Measurements from ENCODE around the gene USH1C.

Gene USH1C

DNA sequence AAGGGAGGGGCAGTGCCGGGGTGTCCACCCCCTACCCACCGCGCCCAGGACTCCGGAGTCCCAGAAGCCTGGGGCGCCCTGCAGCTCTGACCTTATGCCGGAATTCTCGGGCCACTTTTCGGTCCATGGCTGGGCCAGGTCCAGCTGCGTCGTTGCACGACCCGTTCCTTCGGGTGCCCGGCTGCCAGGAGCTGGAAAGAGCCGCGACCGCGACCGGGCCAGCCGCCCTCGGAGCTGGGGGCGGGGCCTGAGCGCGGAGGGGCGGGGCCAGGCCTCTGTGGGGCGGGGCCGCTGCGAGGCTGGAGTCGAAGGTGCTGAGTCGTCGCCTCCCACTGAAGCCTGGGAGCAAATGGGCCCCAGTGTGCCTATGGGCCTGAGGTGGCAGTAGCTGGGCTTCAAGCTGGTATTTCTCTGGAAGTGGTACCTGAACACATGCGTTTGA is at the start of gene USH1C:
USH1C (minus strand) TSS at position 236 of the 442 bp plus-strand sequence; CDS start at position 127, 109 bp downstream.
- DNase-seq (ENCODE audit: low read depth in 2 of 2): no peak

DNA sequence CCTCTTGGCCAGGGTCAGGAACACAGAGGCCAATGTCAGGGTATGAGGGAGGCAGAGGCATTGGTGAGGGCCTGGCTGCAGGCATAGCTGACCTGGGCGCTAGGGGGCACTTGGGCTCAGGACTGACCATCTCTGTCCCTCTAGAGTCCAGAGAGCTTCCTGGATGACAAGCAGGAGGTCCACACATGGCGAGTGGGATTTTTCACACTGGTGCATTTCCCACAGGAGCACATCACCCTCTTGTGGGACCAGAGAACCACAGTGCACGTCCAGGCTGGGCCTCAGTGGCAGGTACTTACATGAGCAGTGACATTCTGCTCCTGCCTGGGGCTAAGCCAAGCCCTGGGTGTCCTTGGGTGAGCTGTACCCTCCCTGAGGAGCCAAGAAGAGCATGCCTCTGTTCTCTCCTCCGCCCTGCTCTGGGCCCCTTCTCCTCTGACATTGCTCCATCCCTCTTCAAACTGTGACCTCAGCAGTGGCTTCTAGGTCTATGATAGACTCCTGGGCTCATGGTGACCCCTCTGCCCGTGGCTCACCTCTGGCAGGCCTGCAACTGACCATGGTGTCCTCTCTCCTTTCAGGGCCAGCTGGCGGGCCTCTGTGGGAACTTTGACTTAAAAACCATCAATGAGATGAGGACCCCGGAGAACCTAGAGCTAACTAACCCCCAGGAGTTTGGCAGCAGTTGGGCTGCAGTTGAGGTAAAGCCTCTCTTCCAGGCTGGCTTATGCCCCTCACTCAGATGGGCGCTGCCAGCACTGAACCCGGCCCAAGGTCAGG is 49.4 kb upstream of the USH1C start:
- DNase-seq (ENCODE audit: low read depth in 2 of 2): no peak

DNA sequence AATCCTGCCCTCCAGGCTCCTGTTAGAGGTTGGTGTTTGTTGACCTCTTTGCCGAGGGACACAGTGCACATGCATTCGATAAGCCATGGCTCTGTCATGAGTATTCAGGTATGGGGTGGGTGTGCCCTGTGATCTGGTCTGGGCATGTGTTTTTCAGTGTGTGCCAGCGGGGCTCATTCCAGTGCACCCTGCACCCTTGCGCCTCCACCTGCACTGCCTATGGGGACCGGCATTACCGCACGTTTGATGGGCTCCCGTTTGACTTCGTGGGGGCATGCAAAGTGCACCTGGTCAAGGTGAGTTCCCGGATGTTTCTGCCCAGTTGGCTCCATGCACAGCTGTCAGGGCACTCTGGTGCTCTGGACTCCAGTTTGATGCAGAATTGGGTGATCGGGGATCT is 47.1 kb upstream of the USH1C start:
- DNase-seq (ENCODE audit: low read depth in 2 of 2): no peak

DNA sequence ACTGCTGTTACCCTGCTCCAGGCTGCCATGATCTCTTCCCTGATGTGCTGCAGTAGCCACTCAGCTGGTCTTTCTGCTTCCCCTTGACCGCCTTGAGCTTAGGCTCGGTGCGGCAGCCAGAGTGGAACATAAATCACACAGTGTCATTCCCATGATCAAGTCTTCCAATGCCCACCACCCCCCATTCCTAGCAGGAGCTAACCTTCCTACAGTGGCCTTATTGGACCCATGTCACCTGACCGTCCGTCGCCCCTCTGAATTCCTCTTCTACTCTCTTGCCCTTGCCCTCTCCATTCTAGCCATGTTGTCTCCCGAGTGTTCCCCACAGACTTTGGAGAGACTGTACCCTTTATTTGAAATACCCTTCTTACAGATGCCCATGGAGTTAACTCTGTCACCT is 46.2 kb upstream of the USH1C start:
- DNase-seq (ENCODE audit: low read depth in 2 of 2): no peak

DNA sequence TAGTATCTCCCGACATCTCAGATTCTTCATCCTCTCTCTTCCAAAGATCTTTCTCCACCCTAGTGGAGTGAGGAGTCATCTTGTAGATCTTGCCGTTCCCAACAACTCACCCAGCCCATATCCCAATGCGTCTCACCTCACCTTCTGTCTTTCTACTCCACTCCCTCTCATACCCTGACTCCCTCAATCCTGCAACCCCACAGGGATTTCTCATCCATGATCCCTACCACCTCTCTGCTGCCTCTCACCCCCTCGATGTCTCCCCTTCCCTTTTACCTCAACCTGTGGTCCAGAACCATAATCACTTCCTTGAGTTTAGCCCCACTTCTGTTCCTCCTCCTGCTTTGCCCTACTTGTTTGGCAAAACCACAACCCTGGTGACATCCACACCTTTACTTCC is 44.5 kb upstream of the USH1C start:
- no peak for DNase-seq (ENCODE audit: low read depth in 2 of 2)

DNA sequence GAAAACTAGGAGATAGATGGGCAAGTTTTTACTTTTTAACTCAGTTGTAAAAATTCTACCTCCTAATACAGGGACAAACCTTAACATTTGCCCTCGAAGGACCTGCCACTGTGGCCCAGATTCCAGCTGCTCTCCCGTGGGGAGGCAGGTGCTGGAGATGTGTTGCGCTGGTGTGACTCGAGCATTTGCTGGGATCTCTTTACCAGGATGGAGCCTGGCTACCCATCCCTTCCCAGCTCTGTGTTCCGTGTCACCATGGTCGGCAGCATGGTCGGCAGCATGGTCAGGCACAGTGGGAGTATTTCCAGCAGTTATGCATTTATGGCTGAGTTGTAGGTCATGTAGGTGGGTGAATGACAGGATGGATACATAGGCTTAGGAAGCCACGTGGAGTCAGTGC is 44.0 kb upstream of the USH1C start:
- no peak for DNase-seq (ENCODE audit: low read depth in 2 of 2)

DNA sequence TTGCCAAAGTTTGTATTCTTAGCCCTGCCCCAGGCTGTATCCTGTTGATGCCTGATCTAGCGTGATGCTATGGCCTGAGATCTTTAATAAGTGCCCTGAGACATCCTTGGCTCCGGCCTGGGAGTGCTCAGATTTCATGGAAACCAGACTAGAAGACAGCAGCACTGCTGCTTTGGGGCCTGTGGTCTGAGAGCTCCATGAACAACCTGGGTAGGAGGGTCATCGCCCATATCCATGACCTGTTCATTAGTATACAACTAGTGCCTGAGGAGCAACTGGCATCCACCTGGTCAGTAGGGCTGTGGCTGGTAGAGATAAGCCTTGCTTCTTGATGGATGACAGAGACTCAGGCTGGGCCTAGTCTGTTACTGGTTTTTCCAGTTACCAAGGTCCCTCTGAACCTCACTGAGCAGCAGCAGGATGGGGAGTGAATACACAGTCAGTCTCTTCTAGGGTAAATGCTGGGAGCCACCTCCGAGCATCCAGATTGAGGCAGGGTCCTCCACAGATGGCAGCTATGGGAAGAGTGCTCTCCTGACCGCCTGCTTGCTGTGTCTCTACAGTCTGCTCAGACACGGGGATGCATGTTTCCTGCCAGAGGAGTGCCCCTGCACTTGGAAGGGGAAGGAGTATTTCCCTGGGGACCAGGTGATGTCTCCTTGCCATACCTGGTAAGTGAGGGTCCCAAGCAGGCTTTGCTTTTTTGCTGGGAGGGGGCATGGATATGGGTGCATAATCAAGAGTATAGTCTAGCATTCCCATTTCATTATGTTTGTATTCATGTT is 41.9 kb upstream of the USH1C start:
- DNase-seq (ENCODE audit: low read depth in 2 of 2): no peak

DNA sequence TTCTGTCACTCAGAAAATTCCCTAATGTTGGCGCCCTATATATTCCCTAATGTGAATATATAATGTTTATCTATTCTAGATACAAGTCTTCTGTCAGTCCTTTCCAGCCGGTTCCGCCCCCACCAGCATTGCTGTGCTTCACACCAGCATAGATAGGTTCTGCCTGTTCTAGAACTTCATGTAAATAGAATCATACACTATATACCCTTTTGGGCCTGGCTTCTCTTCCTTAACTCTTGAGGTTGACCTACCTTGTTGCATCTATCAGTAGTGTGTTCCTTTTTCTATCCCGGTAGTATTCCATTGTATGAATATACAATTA is 37.5 kb upstream of the USH1C start:
- DNase-seq (ENCODE audit: low read depth in 2 of 2): no peak

DNA sequence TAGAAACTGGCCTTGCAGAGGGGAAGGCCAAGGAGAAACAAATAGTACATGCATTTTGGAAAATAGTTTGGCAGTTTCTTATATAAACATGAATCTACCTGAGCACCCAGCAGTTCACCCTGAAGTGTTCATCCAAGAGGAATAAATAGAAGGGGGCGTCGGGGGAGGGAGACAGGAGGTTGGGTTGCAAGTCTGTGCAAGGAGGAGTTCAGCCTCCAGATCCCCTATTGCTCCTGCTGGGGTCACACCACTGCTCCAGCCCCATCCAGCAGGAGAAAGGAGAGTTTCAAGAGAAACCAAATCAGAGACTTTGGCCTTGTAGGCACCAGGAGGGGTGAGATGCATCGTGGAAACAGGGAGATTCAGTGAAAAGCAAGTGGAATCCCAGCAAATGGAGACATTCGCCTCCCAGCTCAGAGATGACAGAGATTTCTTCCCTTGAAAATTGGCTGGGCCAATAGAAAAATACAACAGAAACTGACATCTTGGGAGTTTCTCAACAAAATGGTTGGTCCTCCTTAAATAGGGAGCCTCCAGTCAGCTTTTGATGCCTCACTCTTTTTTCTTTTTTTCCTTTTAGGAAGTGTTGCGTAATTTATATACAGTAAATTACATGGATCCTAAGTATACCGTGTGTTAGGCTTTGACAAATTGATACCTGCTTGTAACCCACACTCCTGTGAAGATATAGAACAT is 37.0 kb upstream of the USH1C start:
- DNase-seq (ENCODE audit: low read depth in 2 of 2): no peak

DNA sequence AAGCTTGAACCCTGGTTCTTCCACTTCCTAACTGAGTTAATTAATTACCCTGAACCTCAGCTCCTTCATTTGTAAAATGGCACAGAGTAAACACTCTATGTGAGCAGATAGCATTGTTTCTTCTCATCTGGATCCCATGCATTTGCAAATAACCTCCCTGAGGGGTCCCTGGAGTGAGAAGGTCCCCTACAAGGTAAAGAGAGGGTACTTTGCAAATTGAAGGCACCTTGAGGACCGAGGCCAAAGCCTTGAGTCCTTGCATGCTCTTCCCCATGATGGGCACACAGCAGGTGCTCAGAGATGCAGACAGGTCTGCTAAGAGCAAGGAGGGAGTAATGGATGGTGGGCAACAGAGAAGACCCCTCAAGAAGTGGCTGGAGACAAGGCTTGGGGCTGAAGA is 36.1 kb upstream of the USH1C start:
- no peak for DNase-seq (ENCODE audit: low read depth in 2 of 2)

DNA sequence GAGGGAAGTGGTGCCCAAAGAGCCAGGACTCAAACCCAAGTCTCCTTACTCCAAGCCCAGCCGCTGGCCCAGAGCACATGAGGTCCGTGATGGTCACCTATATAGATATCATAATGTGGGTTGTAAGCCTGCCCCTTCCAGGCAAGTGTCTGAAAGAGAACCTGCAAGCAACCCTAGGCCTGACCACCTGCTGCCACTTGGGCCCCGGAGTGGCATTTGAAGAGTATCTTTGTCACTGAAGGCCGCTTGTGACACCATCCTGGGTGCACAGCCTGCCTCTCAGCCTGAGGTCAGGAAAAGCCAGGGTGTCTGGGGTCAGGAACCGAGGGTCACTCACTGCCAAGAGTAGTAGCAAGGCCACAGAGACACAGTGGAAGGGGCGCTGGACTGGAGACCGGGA is 35.2 kb upstream of the USH1C start:
- no peak for DNase-seq (ENCODE audit: low read depth in 2 of 2)

DNA sequence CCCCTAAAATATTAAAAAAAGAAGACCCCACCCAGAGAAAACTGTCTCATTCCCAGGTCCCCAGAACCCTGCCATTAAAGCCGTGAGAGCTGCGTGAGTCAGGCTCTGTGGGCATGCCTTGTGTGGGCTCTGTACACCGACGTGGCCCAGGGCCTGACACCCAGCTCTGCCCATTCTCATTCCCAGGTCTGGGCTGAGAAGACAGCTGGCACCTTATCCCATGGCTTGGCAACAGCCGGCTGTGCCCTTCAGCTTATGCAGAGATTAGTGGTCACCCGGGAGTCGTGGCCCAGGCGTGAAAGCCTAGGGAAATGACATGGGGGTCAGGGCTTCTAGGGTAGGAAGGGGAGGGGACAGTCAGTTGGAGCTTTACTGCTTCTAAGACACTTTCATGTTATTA is 34.7 kb upstream of the USH1C start:
- DNase-seq (ENCODE audit: low read depth in 2 of 2): no peak

DNA sequence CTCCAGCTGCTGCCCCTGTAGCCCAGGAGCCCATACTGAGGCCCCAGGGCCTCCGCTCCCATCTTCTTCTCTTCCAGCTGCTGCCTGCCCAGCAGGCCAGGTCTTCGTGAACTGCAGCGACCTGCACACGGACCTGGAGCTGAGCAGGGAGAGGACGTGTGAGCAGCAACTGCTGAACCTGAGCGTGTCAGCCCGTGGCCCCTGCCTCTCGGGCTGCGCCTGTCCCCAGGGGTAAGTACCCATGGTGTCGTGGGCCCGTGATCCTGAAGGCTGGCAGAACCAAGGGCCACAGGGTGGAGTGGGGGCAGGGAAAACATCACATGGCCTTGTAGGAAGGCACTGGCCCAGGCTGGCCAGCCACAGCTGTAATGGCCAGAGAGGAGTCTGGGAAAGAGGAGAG is 34.1 kb upstream of the USH1C start:
- no peak for DNase-seq (ENCODE audit: low read depth in 2 of 2)

DNA sequence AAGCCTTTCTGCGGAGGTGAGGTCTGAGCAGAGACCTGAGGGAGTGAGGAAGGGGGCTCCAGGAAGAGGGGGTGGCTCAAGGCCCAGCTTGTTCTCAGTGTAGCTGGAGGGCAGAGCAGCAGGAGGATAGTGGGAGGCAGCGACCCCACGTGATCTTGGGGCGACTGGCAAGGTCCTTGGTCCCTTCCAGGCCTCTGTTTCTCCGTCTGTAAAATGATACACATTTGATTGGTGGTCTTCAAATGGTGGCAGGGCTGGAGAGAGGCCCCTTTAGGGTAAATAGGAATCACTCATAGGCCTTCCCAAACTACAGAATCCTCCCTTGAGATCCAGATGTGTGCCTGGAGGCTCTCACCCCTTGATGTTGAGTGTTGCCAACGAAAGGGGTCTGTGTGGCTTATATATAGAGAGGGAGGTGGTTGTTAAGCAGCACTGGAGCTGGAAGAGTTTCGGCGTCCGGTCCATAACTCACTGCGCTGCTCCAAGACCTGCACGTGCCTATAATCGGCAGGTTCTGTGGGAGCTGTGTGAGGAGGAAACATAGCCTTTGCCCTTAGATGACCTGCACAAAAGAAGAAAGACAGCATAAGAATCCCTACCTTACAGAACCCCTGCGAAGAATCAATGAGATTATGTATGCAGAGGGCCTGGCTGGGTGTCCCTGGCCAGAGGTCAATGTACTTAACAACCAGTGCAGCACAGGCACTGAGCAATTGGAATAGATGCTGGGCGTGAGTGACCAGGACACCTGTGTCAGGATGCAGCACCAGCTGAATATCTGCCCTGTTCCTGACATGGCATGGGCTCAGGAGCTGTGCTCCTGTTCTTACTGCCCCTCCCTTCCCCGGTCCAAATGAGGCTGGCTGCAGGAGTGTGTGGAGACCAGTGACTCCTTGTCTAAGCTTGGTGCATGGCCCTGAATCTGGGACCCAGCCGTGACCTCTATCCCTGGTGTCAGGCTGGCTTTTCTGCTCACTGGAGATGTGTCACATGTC is 31.5 kb upstream of the USH1C start:
- DNase-seq (ENCODE audit: low read depth in 2 of 2): no peak

DNA sequence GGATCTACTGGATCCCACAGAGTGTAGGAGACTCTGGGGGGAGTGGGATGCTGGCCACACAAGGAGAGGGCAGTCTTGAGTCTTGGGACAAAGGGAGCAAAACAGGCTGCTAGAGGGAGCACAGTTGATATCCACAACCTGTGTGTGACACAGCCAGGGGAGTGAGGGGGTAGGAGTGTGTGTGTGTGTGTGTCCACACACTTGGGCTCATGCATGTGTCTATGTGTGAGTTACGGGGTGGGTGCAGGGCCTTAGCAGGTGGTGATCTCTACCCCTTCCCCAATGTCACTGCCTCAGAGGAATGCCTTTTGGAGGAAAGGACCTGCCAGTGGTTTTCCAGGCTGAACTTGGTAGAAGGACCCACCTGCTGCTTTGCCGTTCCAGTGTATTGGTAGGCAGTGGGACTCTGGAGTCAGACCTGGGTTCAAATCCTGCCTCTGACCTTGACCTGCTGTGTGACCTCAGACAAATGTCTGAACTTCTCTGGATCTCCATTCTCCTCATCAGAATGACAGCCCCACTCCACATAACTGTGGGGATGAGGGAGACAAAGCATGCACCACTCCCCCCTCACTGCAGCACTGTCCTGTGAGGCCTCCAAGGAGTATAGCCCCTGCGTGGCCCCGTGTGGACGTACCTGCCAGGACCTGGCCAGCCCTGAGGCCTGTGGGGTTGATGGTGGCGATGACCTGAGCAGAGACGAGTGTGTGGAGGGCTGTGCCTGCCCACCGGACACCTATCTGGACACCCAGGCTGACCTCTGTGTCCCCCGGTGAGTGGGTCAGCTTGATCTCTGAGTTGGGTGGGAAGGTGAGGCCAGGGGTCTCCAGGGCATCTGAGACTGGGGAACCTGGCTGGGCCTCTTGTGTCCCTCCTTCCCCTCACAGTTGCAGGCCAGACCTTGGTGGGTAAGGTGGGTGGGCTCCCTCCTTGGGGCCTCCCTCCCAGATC is 30.2 kb upstream of the USH1C start:
- DNase-seq (ENCODE audit: low read depth in 2 of 2): no peak

DNA sequence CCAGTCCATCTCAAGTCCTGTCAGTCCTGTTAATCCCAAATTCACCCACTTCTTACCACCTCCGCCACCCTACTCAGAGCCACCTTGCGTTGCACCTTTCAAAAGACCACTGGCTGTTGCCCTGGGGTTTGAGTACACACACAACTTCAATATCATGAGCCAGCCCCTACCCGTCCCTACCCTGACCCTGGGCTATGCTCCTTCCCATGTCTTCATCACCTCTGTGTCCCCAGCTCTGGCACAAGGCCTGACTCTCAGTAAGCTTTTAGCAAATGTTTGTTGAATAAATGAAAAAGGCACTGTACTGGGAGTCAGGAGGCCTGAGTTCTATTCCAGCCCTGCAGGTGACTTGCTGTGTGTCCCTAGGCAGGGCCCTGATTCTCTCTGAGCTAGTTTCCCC is 29.3 kb upstream of the USH1C start:
- no peak for DNase-seq (ENCODE audit: low read depth in 2 of 2)

DNA sequence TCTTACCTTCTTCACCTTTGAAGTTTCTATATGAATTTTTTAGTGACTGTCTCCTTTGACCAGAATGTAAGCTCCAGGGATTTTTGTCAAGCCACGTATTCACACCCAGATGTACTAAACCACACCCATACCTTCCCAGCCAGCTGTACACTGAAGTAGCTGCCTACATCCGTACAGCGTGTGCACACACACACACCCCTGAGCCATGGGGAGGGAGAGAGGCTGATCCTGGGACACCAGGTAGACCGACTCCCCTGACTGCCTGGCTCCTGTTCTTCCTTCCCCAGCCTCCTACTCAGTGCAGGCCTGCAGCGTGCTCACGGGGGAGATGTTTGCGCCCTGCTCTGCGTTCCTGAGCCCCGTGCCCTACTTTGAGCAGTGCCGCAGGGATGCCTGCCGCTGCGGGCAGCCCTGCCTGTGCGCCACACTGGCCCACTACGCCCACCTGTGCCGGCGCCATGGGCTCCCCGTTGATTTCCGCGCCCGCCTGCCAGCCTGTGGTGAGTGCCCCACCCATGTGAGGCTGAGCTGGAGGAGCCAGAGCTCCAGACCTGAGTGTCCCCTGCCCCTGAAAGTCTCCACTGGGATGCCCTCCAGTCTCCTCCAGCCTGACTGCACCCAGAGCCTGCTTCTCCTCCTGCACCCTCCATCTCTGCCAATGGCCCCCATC is 28.7 kb upstream of the USH1C start:
- no peak for DNase-seq (ENCODE audit: low read depth in 2 of 2)

DNA sequence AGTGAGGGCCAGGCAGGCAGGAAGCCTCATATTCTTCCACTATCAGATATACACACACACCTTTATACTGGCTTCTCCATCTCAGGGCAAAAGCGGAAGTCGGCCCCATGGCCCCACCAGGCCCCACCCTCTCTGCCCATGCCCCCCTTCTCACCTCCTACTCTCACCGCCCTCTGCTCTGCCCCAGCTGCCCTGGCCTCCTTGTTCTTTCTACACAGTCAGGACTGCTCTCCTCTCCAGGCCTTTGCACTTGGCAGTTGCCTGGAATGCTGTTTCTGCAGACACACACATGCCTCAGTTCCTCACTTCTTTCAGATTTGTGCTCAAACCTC is 28.1 kb upstream of the USH1C start:
- DNase-seq (ENCODE audit: low read depth in 2 of 2): no peak

DNA sequence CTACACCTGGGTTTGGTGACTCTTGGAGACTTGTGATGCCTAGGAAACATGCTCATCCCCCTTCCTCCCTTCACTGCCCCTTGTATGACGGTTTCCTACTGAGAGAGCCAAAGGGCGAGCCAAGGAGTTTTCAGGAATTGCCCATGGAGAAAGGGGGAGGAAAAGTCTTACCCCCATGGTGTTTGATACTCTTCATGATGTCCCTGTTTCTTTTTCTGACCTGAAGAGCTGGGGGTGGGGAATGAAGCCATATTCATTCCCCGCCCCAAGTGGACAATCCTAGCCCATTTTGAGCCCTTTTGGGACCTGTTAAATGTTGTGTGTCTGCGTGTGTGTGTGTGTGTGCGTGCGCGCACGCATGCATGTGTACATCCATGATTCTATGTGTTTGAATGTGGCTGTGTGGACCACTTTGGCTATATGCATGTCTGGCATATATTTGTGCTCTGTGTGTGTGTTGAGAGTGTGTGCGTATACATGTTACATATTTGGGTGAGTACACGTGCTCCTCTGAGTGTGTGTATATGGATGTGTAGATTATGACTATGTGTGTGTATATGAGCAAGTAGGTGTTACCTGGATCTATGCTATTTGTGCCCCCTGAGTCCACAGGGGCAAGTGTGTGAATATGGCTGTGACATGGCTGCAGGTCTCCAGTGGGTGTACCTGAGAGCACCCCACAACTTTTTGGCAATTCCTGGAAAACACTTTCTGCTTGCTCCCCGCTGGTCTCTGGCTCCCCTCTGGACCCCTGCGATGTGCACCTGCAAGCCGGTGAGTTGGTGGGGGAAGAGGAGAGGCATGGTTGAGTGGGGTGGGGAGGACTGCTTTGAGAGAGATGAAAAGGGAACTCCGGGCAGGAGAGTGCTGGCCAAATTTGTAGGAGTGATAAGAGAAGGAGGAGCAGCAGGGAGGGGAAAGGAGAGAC is 27.5 kb upstream of the USH1C start:
- no peak for DNase-seq (ENCODE audit: low read depth in 2 of 2)
